Progenitor cell of endocrine pancreas (in vitro differentiated cells): Measurements from ENCODE around the gene TMEM17. TPM values are rescaled to one million over a fixed set of nuclear protein-coding genes. Genes with fewer than 3 reads are reported as not detected.

Experiments used
- DNase-seq: peaks from one replicate; pipeline ENCODE4 v3.0.0; 2021; ENCODE audit warnings: low spot score; ENCODE audit not compliant: unreplicated experiment
- H3K27ac Mint-ChIP-seq: 2 replicates; pipeline ENCODE4 v1.8.0; 2021; ENCODE audit warnings: mild to moderate bottlenecking, moderate library complexity, mixed read lengths
- H3K27me3 Mint-ChIP-seq: 2 replicates; pipeline ENCODE4 v1.8.0; 2021; ENCODE audit warnings: mixed read lengths
- H3K36me3 Mint-ChIP-seq: 2 replicates; pipeline ENCODE4 v1.8.0; 2022; ENCODE audit warnings: mixed read lengths; ENCODE audit not compliant: insufficient read depth
- H3K4me1 Mint-ChIP-seq: 2 replicates; pipeline ENCODE4 v1.8.0; 2021; ENCODE audit warnings: low read depth, mixed read lengths
- H3K4me3 Mint-ChIP-seq: 2 replicates; pipeline ENCODE4 v1.8.0; 2021; ENCODE audit warnings: low read depth, mild to moderate bottlenecking, moderate library complexity, mixed read lengths
- H3K9me3 Mint-ChIP-seq: 2 replicates; pipeline ENCODE4 v1.8.0; 2021; ENCODE audit warnings: low read depth, mixed read lengths
- long read RNA-seq: library from polyadenylated mRNA; unstranded; transcript quantifications from one replicate; pipeline ENCODE4 v2.0.0, GENCODE V29; 2020
- total RNA-seq: library from RNA; stranded (reverse); gene quantifications from 2 replicates; pipeline ENCODE4 v1.2.1, GENCODE V29; 2021
- TF ChIP-seq, protein P1 (sequence below): fragments of 200-600 bp; sonication (generic); IDR thresholded peaks from one replicate; pipeline ENCODE4 v1.5.0; 2021; ENCODE audit warnings: antibody characterized with exemption, mild to moderate bottlenecking; ENCODE audit not compliant: unreplicated experiment

The TMEM17 gene
- 4.8 and 5.9 TPM in 2 replicates for total RNA-seq
- long read RNA-seq, transcript TMEM17-201 (4 exons, 1,797 nt): major isoform, 18 of 22 reads
- long read RNA-seq, partial matches to known transcripts: 0 of 22 reads
- long read RNA-seq, other reads (novel, unspliced or antisense): 0 of 22 reads

DNA sequence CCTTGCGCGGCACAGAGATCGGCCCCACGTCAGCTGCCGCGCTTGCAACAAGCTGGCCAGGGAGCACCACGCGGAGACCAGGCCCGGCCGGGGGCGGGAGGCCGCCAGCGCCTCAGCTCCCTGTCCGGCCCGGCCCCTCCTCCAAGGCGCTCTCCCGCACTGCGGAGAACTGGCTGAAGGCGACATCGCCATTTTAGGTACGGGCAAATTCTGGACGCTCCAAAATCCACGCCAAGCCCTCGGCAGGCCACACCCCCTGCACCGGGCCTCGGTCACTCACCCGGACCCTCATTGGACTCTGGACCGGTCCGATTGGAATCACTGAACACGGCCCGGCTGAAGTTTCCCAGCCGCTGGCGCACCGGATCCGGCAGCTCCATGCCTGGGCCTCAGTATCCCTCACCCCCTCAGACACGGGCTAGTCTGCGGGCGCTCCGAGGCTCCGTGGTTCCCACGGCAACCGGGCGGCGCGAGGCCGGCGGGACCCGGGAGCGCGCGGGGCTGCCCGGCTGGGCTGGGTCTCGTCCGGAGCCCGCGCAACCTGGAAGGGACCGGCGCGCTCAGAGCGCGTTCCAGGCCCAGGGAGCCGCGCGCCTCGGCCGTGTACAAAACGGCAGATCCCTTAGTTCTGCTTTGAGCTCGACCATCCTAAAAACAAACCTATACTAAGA is at the start of gene TMEM17:
Gene TMEM17 (minus strand): TSS at position 446 of the 671 bp plus-strand sequence. CDS start 66 bp downstream, at position 380.
- Mint-ChIP-seq H3K9me3 (no peaks in the 10 kb centered on the region), H3K4me1 (peaks cover 7% of the 10 kb centered on the region), H3K27ac (peak within 1 kb of the TSS; percentile 96), H3K27me3 (no peaks in the 10 kb centered on the region), H3K36me3 (peaks cover 3% of the 10 kb centered on the region), H3K4me3 (peak within 1 kb of the TSS; percentile 88)
- DNase-seq: peak; percentile 82
- TF ChIP-seq, protein P1, sequence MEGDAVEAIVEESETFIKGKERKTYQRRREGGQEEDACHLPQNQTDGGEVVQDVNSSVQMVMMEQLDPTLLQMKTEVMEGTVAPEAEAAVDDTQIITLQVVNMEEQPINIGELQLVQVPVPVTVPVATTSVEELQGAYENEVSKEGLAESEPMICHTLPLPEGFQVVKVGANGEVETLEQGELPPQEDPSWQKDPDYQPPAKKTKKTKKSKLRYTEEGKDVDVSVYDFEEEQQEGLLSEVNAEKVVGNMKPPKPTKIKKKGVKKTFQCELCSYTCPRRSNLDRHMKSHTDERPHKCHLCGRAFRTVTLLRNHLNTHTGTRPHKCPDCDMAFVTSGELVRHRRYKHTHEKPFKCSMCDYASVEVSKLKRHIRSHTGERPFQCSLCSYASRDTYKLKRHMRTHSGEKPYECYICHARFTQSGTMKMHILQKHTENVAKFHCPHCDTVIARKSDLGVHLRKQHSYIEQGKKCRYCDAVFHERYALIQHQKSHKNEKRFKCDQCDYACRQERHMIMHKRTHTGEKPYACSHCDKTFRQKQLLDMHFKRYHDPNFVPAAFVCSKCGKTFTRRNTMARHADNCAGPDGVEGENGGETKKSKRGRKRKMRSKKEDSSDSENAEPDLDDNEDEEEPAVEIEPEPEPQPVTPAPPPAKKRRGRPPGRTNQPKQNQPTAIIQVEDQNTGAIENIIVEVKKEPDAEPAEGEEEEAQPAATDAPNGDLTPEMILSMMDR: no peak

DNA sequence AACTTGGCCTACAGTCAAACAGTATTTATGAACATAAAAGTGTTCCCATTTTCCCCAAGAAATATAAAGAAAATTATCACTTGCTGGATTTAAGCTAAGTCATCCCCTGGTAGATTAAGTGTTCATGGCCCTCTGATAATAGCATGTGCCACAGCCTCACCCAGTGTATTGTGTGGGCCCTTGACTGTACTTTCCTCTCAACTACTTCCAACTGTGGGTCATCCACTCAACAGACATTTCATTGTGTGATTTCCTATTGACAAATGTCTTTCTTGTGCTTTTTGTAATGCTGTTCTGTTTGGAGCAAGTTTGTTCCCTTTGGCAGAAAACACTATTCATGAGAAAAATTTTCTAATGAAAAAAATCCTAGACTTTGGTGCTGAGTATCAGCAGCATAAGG is 48.4 kb upstream of the TMEM17 start:
- TF ChIP-seq, protein P1: no peak
- no peaks in the 10 kb centered on the region for H3K36me3 Mint-ChIP-seq
- no peak overlapping the region for H3K27ac Mint-ChIP-seq
- H3K9me3 Mint-ChIP-seq: peaks cover 10% of the 10 kb centered on the region
- H3K27me3 Mint-ChIP-seq: no peaks in the 10 kb centered on the region
- H3K4me1 Mint-ChIP-seq: peaks cover 4% of the 10 kb centered on the region
- no peak overlapping the region for H3K4me3 Mint-ChIP-seq
- no peak for DNase-seq

DNA sequence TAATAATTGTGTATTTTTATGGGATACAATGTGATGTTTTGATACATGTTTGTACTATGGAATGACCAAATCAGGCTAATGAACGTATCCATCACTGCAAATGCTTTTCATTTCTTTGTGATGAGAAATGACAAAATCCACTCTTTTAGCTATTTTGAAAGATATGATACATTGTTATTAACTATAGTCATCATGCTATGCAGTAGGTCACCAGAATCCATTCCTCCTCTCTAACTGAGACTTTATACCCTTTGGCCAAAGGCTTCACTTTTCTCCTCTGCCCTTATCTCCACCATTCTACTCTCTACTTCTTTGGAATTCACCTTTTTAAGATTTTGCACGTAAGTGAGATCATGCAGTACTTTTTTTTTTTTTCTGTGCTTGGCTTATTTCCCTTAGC is 44.5 kb upstream of the TMEM17 start:
- H3K4me3 Mint-ChIP-seq: no peak overlapping the region
- no peak overlapping the region for H3K27ac Mint-ChIP-seq
- no peaks in the 10 kb centered on the region for H3K27me3 Mint-ChIP-seq
- no peaks in the 10 kb centered on the region for H3K36me3 Mint-ChIP-seq
- H3K9me3 Mint-ChIP-seq: peaks cover 6% of the 10 kb centered on the region
- TF ChIP-seq, protein P1: no peak
- peaks cover 4% of the 10 kb centered on the region for H3K4me1 Mint-ChIP-seq
- DNase-seq: no peak

DNA sequence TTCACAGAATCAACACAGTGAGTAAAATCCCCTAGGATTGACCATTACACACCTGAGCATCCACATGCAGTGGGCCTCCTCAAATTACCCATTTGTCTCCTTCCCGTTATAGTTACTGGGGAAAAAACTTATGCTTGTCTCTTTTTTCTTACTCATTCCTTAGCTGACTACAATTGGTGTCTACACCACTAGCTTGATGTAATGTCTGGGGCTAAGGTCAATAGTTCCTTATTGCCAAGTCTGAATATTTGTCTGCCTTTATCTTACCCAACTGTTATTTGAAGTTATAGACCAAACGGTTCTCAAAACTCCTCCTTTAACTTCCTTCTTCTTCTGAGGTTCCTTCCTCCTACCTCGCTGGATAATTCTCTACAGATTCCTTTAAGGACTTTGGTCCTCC is 41.9 kb upstream of the TMEM17 start:
- Mint-ChIP-seq H3K4me1 (peaks cover 4% of the 10 kb centered on the region), H3K27me3 (no peaks in the 10 kb centered on the region), H3K9me3 (peaks cover 6% of the 10 kb centered on the region), H3K4me3 (no peak overlapping the region), H3K27ac (no peak overlapping the region), H3K36me3 (no peaks in the 10 kb centered on the region)
- TF ChIP-seq, protein P1: no peak
- DNase-seq: no peak

DNA sequence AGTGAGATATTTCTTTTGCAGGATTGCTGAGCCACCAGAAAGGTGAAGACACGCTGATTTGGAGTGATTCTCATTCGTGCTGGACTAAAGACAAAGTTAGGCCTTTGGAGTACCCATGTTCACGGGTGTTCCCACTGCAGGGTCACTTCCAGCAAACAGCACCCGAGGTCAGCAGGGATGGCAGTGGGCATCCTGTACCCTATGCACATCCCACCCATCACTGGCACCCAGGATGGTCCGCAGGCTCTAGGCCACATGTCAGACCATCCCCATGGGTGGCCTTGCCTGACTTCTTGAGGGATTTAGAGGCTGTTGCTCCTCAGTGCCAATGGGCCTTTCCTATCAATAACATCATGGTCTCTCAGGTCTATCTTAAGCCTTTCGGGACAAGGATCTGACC is 39.3 kb upstream of the TMEM17 start:
- Mint-ChIP-seq H3K4me1 (peaks cover 15% of the 10 kb centered on the region), H3K4me3 (no peak overlapping the region), H3K36me3 (no peaks in the 10 kb centered on the region), H3K9me3 (no peaks in the 10 kb centered on the region), H3K27me3 (no peaks in the 10 kb centered on the region), H3K27ac (no peak overlapping the region)
- TF ChIP-seq, protein P1: no peak
- no peak for DNase-seq
